CD4-positive, alpha-beta T cell treated with Interleukin-12 subunit alpha and Interleukin-12 subunit beta, for 1 hour (primary cell): Measurements from ENCODE around the gene SEC14L2.
"Not testable (repeated sequence)": the region's sequence is repeated elsewhere in the genome, so short reads cannot be mapped to it uniquely, and the experiment has no call there.

ENCODE experiments used
- DNase-seq: peaks from one replicate; pipeline ENCODE4 v3.0.0-alpha.2; 2020

Gene SEC14L2

DNA sequence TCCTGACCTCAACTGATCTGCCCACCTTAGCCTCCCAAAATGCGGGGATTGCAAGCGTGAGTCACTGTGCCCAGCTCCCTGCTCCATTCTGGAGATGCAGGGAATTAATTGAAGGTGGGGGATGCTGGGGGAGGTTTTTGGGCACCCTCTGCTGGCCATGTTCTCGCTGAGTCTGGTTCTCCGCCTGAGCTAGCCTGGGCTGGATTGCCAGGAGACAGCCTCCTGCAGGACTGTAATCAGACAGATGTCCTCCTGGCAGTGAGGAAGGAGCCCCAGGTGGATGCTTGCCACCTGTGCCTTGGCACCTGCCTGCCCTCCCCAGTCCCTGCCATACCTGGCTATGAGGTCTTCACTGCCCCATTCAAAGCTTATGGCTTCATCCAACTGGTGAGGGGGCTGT lies 34.1 kb downstream of the SEC14L2 start:
- DNase-seq: no peak

DNA sequence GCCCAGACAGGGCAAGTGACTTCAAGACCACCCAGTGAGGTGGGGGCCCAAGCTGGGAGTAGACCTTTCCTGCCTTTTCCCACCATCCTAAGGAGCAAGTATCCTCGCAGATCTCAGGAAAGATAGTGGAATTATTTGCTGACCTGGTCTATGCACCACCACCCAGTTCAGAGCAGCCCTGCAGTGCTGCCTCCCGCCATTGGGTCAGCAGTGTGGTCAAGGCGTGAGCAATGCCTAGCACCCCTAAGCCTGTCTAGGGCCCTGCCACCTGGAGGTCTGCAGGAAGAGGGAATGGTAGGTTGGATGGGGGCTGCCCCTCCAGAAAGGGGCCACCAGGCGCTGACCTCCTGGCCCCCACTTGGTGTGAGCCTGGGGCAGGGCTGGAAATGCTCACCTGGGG lies 35.3 kb downstream of the SEC14L2 start:
- DNase-seq: no peak

DNA sequence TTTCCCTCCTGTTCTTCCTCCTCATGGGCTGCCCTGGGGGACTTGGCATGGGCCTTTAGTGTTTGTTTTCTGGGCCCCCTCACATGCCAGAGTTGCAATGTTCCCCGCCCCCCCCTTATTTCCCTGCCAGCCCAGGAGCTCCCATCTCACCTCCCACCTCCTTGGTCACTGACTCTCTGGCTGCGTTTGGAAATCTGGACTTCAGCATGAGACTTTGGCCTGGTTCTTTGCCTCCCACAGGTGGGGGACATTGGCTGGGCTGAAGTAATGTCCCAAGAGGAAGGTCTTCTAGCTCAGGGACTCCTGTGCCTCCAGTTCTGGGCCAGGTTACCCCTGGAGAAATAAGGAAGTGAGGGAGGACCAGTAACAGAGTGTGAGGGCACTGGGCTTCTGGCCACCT lies 35.7 kb downstream of the SEC14L2 start:
- DNase-seq: no peak

DNA sequence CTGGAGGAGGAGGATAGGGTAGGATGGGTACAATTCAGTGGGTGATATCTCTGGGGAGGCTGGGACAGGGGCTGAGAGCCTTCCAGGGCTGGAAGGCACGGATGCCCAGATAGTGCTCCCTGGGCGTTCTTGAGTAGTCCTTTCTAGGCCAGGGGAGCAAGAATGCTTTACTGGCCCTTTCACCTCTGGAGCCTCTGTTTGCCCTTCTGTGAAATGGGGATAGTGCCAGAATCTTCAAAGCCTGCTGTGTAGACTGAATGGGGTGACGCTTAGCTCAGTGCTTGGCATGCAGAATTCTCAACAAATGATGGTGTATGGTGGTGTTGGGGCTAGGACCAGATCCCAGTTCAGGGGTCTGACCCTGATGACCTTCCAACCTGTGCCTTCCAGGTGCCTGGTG lies 36.4 kb downstream of the SEC14L2 start:
- no peak for DNase-seq

DNA sequence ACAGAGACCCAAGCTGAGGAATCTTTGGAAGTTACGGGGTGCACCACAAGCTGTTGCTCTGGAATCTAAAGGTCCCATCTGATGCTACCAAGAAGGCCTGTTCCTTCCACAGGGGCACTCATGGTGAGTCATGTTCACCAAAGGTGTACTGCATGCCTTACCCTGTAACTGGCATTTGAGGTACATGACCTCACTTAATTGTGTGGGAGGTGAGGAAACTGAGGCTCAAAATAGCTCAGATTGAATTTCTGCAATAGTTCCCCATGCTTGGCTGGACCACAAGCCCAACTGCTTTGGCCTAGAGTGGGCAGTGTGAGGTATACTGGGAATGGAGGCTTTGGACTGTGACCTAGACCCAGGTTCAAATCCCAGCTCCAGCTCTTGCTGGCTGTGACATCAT lies 37.0 kb downstream of the SEC14L2 start:
- DNase-seq: no peak

DNA sequence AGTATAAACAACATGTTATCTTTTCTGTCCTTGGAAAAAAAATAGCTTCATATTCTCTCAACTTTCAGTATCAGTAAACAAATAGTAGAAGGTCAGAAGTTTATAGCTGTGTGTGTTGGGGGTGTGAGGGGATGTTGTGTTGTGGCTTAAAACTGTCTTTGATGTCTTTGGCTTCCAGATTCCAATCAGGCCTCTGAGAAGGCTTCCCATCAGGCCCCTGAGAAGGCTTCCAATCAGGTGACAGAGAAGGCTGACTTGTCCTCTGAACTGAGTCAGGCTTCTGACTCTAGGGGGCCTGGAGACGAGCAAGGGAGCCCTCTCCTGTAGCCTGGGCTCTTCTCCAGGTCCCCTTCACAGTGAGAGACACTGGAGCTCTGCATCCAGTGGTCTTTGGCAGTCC lies 38.0 kb downstream of the SEC14L2 start:
- DNase-seq: no peak

DNA sequence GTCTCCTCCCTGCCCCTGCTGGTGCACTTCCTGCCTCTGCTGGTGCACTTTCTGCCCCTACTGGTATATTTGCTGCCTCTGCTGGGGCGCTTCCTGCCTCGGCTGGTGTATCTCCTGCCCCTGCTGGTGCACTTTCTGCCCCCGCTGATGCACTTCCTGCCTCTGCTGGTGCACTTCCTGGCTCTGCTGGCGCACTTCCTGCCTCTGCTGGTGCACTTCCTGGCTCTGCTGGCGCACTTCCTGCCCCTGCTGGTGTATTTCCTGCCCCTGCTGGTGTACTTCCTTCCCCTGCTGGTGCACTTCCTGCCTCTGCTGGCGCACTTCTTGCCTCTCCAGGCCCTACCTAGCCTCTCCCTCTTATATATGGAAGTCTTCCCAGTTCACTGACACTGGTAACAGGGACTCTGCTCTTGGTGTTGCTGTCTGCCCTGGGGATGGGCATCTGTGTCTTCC lies 38.9 kb downstream of the SEC14L2 start:
- DNase-seq: peak; percentile 91

DNA sequence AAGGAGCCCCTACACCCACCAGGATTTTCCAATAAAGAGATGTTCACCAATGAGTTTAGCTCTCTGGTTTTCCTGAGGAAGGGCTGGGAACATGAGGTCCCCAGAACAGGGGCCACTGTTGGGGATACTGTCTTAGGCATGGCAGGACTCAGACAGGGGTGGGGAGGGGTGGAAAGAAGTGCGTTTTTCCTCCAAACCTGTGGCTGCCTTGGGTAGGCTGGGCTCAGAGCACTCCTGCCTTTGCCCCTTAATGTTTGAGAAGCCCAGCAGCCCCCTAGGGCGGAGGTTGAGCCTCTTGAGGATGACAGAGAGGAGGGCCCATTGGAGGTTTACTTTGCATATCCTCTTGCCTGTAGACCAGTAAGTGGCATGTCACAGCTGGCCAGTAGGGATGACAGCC lies 39.4 kb downstream of the SEC14L2 start:
- DNase-seq: no peak

DNA sequence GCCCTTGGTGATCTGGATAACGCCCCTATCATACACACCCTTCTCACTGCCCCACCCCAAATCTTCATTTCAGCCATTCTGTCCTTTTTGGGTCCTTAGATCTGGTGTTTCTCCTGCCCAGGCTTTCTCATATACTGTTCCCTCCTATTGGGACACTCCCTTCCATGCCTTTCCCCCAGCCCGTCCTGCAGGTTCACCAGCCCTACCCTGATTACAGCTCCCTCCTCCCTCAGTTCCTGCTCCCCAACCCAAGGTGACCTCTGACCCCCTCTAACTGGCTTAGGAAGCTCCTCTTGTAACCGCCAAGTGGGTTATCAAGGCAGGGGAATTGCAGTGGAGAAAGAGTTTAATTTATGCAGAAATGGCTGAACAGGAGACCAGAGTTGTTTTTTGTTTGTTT lies 41.7 kb downstream of the SEC14L2 start:
- DNase-seq: no peak

DNA sequence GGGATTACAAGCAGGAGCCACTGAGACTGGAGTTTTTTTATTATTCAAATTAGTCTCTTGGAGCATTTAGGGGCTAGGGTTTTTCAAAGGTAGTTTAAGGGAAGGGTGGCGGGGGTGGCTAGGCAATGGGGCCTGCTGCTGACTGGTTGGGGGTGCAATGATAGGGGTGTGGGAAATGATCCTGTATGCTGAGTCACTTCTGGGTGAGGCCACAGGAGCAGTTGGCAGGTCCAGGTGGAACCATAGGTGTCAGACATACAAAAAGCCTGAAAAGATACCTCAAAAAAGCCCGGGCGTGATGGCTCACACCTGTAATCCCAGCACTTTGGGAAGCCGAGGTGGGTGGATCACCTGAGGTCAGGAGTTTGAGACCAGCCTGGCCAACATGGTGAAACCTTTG lies 42.4 kb downstream of the SEC14L2 start:
- DNase-seq: no peak

DNA sequence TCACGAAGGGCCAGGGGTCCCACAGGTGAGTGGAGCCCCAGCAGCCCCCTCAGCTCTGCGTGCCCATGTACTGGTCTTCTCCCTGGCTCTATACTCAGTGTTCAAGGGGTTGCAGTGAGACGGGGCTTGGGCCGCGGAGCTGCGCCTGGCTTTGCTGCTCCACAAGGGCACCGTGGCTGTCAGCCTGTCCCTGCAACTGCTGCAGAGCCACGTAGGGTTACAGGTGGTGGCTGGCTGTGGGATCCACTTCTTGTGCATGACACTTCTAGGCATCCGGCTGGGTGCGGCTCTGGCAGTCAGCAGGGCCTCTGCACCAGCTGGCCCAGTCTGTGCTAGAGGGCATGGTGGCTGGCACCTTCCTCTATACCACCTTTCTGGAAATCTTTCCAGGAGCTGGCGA lies 43.0 kb downstream of the SEC14L2 start:
- DNase-seq: no peak

DNA sequence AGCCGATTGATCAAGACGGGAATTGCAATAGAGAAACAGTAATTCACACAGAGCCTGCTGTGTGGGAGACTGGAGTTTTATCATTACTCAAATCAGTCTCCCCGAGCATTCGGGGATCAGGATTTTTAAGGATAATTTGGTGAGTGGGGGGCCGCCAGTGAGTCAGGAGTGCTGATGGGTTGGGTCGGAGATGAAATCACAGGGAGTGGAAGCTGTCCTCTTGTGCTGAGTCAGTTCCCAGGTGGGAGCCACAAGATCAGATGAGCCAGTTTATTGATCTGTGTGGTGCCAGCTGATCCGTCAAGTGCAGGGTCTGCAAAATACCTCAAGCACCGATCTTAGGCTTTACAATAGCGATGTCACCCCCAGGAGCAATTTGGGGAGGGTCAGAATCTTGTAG lies 44.3 kb downstream of the SEC14L2 start:
- no peak for DNase-seq

DNA sequence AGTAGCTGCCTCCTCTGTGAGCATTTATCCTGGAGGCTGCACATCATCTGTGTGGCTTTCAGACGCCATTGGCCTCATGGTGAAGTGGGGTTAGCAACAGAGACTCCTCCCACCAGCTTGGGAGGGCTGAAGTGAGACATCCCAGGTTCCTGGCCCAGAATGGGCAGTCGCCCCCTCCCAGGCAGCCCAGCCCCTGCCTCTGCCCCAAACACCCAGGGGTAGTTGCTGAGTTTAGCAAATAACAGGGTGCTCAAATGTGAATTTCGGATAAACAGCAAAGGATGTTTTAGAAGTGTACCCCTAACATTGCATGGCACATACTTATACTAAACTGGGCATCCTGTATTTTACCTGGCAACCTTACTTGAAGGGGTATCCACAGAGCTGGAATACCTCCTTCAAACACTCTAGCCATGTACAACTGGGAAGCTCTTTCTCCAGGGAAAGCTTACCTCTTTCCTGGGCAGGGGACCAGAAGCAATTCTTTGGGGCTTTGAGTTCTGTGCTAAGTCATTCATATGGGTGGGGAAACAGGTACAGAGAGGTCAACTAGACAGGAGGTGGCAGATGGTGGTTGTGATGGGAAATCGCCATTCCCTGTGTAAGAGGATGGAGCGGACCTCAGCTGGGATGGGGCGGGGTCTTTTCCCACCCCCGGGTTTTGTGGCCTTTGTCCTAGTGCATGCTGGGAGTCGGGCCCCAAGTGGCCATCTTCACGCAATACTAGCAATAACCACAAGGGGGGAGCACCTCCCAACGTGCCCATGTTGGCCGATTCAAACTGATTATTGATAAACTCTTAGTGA lies 48.0 kb downstream of the SEC14L2 start:
- peak; percentile 65 for DNase-seq

DNA sequence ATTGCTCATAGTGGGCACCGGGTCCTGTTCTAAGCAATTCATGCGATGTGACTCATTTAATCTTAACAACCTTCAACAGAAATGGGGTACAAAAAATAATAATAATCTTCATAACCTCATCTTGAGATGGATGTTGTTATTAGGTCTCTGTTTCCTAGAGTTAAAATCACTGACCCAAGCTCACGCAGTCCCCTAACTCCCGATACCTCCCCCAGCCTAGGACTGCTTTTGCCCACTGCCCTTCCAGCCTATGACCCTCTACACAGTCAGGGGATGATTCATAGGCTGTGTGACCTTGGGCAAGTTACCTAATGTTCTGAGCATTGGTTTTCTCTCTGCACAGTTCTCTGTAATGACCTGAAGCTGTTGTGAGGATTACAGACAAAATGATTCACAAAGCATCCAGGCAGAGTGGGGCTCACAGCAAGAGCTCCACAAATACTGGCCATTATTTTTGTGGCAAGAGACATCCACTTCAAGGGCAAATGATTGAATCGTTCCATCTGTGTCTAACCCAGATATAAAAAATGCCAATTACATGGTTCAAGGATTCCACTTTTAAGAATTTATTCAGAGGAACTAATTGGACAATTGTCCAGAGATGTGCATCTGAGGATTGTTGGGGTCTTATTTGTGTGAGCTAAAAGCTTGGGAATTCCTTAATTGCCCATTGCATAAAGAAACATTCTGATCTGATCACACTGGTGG lies 48.8 kb downstream of the SEC14L2 start:
- DNase-seq: no peak

DNA sequence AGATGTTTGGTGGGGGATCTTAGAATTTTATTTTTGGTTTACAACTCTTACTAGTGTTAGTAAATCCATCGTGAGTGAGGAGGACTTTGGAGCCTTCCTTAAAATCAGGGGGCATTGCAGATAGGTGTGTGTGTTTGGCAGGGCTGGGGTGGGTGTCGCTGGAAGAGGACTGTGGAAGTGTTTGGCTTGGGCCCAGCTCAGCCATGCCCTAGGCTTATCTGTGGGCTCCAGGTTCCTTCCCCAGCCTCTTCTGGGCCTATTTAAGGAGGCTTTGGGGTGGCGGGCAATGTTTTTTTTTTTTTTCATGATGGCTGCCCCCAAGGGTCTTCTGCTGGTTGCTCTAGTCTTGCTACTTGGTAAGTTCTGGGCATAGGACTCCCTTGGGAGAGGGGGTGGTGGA lies 50.8 kb downstream of the SEC14L2 start:
- DNase-seq: no peak

DNA sequence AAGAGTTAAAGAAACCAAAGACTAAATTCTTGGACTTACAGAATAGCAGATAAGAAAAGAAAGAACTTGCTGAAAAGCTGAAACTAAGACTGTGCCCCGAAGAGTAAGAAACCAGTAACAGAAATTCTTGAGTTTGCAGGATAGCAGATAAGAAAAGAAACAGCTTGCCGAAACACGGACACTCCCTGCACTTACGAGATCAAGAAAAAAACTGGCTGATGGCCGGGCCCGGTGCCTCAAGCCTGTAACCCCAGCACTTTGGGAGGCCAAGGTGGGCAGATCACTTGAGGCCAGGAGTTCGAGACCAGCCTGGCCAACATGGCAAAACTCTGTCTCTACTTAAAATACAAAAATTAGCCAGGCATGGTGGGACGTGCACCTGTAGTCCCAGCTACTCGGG lies 54.7 kb downstream of the SEC14L2 start:
- DNase-seq: not testable (repeated sequence)

DNA sequence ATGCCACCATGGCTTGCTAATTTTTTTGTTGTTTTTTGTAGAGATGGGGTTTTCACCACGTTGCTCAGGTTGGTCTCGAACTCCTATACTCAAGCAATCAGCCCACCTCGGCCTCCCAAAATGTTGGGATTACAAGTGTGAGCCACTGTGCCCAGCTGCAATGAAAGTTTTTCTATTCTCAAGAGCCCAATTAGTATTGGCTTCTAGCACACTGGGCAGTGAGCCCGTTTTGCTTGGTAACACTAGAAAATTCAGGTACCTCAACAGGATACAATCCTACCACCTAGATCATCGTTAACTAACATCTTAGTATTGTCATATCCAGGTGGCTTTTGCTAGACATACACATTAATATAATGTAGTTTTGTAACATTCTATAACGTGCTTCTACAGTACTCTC lies 56.0 kb downstream of the SEC14L2 start:
- no peak for DNase-seq

DNA sequence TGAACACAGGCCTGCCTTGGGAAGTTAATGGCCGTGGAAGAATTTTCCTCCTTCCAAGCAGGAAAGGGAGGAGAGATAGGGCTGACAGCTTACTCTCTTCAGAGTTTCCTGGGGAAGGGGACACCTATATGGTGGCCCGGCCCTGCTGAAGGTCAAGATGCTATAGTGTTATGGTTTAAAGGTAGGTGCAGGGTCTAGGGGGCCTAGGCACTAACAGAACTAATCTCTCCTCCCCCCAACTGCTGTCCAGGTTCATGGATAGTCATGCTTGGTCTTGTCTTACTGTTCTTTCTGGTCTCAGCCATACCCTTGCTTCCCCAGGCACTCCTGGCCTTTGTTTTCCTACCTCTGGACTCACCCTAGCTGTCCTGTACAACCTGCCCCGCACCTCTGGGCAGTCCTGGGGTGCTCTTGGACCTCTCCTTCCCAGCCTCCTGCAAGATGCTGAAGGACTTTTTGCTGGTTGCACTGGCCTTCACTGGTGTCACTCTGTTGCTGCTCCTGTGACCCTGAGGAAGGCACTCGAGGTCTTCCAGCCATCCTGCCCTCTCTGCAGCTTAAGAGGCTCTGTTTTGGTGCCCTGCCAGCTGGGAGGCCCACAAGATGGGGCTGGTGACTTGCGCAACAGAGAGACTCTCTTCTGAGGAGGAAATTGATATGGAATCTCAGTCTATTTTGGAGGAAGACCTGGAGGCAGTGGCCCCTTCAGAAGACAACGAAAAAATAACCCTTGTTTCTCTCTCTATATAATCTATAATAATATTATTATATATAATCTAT lies 57.1 kb downstream of the SEC14L2 start:
- DNase-seq: no peak

DNA sequence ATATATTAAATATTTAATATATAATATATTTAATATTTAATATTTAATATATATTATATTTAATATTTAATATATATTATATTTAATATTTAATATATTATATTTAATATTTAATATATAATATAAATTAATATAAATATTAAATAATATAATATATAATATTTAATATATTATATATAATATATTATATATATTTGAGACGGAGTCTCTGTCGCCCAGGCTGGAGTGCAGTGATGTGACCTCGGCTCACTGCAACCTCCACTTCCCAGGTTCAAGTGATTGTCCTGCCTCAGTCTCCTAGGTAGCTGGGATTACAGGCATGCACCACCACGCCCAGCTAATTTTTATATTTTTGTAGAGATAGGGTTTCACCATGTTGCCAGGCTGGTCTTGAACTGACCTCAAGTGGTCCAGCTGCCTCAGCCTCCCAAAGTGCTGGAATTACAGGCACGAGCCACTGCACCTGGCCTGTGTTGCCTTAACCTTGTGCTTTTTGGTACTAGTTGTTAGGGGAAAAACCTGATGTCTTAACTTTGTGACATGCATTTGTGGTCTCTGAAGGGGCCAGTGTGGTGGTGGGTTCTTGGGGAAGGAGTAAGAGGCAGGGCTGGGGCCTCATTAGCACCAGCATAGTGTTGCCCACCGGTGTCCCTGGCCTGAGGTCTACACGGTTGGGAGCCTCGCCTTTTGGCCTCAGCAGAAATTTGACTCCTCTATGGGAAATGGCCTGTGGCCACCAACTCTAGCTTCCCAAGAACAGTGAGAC lies 58.4 kb downstream of the SEC14L2 start:
- no peak for DNase-seq

DNA sequence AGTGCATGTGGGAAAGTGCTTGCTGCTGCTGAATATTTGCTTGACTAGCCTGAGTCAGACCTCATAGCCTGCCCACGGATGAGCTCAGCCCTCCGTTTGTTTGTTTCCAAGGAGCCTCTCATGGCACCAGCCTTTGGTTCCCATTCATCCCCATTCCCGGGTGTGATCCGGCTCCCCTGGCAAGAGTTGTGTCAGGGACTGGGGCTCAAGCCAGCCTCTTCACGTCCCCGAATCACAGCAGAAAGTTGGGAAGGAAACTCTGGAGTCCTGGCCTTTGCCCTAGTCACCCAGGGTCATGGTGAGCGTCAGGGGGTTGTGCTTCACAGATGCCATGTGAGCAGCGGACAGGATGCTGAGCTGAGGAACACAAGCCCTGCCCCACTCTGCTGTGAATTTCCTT lies 61.2 kb downstream of the SEC14L2 start:
- no peak for DNase-seq

DNA sequence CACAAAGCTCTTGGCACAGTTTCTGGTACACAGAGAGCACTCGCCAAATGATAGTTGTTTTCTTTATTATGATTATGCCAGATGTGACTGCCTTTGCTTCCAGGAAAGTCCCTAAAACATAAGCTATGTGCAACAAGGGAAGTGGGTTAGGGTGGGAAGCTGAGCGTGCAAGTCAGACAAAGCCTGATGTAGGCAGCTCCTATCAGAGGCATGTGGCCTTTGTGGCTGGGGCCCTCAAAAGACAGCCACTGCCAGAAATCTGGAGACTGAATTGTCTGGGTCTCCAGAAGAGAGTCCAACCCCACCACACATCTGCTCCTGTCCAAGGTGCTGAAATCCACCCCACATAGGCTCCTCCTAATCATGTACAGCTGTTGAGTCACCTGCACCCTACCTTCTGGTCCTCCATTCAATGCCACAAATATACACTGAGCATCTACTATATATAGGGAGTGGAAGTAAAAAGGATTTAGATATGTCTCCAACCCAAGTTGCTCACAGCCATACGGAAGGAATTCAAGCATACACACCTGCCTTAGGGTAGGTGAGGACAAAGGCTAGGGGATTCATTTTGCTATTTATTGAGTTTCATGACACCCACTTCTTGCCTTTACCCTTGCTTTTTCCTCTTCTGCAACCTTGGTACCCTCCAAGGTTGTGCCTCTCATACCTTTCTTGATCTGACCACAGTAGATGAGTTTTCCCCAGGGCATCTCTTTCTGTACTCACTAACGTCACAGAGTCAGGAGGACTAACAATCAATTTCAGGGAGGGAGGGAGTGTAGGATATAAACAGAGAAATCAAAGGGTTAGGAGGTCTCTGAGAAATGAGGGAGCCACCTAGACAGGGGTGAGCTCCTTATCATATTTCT lies 62.6 kb downstream of the SEC14L2 start:
- no peak for DNase-seq

DNA sequence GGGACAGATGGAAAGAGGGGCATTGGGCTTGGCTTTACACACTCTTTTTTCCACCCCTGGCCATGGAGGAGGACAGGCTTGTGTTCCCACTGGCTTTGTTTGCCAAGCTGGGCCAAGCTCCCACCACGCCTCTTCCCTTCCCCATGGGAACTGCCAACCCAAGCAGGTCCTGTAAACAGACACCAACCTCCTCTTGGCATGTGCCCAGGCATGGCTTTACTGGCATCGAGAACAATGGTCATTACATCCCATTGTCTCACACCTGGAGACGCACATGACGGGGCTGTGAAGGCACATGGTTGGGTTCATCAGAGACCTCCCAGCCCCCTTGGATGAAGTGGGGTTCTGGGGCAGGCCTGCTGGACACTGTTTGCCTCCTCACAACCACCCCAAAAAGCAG lies 63.3 kb downstream of the SEC14L2 start:
- no peak for DNase-seq
